HG03558 (cell line): ENCODE data around the gene NT5C2.
"Not testable (repeated sequence)": the region's sequence is repeated elsewhere in the genome, so short reads cannot be mapped to it uniquely, and the experiment has no call there.

Source experiments
- ATAC-seq: cut with Tn5 transposase; IDR thresholded peaks from one replicate; pipeline ENCODE4 v1.9.1; 2021; ENCODE audit warnings: moderate number of reproducible peaks; ENCODE audit not compliant: unreplicated experiment; ENCODE audit errors: extremely low read depth

Gene NT5C2

GRCh38 chr10:103067099-103067477 lies 126.0 kb downstream of the NT5C2 start:
- ATAC-seq, result not testable (repeated sequence)

- ATAC-seq, result no peak
These were observed 126.7 kb downstream of the NT5C2 start for GRCh38 chr10:103066141-103067098.

GRCh38 chr10:103064956-103065355 lies 128.1 kb downstream of the NT5C2 start:
- ATAC-seq, result no peak

GRCh38 chr10:103062854-103063590 lies 130.1 kb downstream of the NT5C2 start:
- ATAC-seq, result no peak

GRCh38 chr10:103060575-103060974 lies 132.5 kb downstream of the NT5C2 start:
- no peak for ATAC-seq

GRCh38 chr10:103058034-103058433 lies 135.0 kb downstream of the NT5C2 start:
- no peak for ATAC-seq

GRCh38 chr10:103055105-103055504 lies 138.0 kb downstream of the NT5C2 start:
- no peak for ATAC-seq

- ATAC-seq, result no peak
These were observed 138.5 kb downstream of the NT5C2 start for GRCh38 chr10:103054621-103055020.

- ATAC-seq, result peak; percentile 70
These were observed 139.2 kb downstream of the NT5C2 start for GRCh38 chr10:103053659-103054581.

- ATAC-seq, result no peak
These were observed 143.8 kb downstream of the NT5C2 start for GRCh38 chr10:103049237-103049636.

GRCh38 chr10:103047381-103047780 lies 145.7 kb downstream of the NT5C2 start:
- no peak for ATAC-seq

GRCh38 chr10:103045961-103046360 lies 147.1 kb downstream of the NT5C2 start:
- no peak for ATAC-seq

- no peak for ATAC-seq
These were observed 148.1 kb downstream of the NT5C2 start for GRCh38 chr10:103044942-103045489.

GRCh38 chr10:103042908-103043307 lies 150.2 kb downstream of the NT5C2 start:
- no peak for ATAC-seq

- no peak for ATAC-seq
These were observed 150.9 kb downstream of the NT5C2 start for GRCh38 chr10:103042129-103042528.

GRCh38 chr10:103041391-103041790 lies 151.7 kb downstream of the NT5C2 start:
- ATAC-seq, result no peak

- ATAC-seq, result no peak
These were observed 152.7 kb downstream of the NT5C2 start for GRCh38 chr10:103040418-103040817.

- ATAC-seq, result no peak
These were observed 154.5 kb downstream of the NT5C2 start for GRCh38 chr10:103038570-103038969.
